Keratinocyte (primary cell): ENCODE data around the gene SLC3A2. TPM values are rescaled to one million over a fixed set of nuclear protein-coding genes. Genes with fewer than 3 reads are reported as not detected.

Source experiments
- DNase-seq: peaks from one replicate; pipeline ENCODE4 v3.0.0-alpha.2; 2011; ENCODE audit warnings: low read depth, missing footprints, low spot score
- FAIRE-seq: peaks from 2 replicates; lab custom pipeline; 2011; peaks lifted over from hg19 to GRCh38; lab: Jason Lieb, UNC
- H2AFZ ChIP-seq: 2 replicates; pipeline ENCODE4 v1.6.0; 2012; ENCODE audit warnings: low read length, control low read depth, inconsistent platforms; ENCODE audit not compliant: control insufficient read depth
- H3K27ac ChIP-seq: 2 replicates; pipeline ENCODE4 v1.5.1; 2011; ENCODE audit warnings: low read length; ENCODE audit not compliant: control insufficient read depth, insufficient read depth
- H3K27me3 ChIP-seq: 3 replicates; pipeline ENCODE4 v1.6.0; 2011; ENCODE audit warnings: low read length; ENCODE audit not compliant: control insufficient read depth, insufficient read depth; ENCODE audit errors: extremely low read depth
- H3K36me3 ChIP-seq, 2 experiments: 2 replicates in 1 of 2; 3 replicates in 1 of 2; pipeline ENCODE4 v1.5.1; 2011; ENCODE audit warnings: low read length in 2 of 2, mild to moderate bottlenecking in 1 of 2; ENCODE audit not compliant: control insufficient read depth in 2 of 2, insufficient read depth in 2 of 2; ENCODE audit errors: extremely low read depth in 1 of 2
- H3K4me1 ChIP-seq: 3 replicates; pipeline ENCODE4 v1.5.1; 2011; ENCODE audit warnings: low read length; ENCODE audit not compliant: control insufficient read depth, insufficient read depth; ENCODE audit errors: extremely low read depth
- H3K4me2 ChIP-seq: 3 replicates; pipeline ENCODE4 v1.6.0; 2011; ENCODE audit warnings: low read depth, low read length; ENCODE audit not compliant: control insufficient read depth, insufficient read depth; ENCODE audit errors: extremely low read depth
- H3K4me3 ChIP-seq, 3 experiments: fragments of 200-600 bp in 1 of 3; sonication (generic) in 1 of 3; 2 replicates in 2 of 3; 3 replicates in 1 of 3; pipeline ENCODE4 v1.5.1; 2011 to 2016; ENCODE audit warnings: low read length in 3 of 3, mild to moderate bottlenecking in 3 of 3, control low read depth in 2 of 3, inconsistent platforms in 1 of 3, low read depth in 1 of 3, mixed read lengths in 1 of 3, mixed run types in 1 of 3, moderate library complexity in 1 of 3; ENCODE audit not compliant: control insufficient read depth in 2 of 3, insufficient read depth in 2 of 3; ENCODE audit errors: extremely low read depth in 1 of 3
- H3K79me2 ChIP-seq: 2 replicates; pipeline ENCODE4 v1.6.0; 2012; ENCODE audit warnings: low read length; ENCODE audit not compliant: control insufficient read depth, insufficient read depth
- H3K9ac ChIP-seq: 3 replicates; pipeline ENCODE4 v1.6.0; 2011; ENCODE audit warnings: low read length; ENCODE audit not compliant: control insufficient read depth, insufficient read depth; ENCODE audit errors: extremely low read depth
- H3K9me1 ChIP-seq: 3 replicates; pipeline ENCODE4 v1.6.0; 2011; ENCODE audit warnings: low read length; ENCODE audit not compliant: control insufficient read depth, insufficient read depth; ENCODE audit errors: extremely low read depth
- H3K9me3 ChIP-seq: 2 replicates; pipeline ENCODE4 v1.5.1; 2012; ENCODE audit warnings: low read depth, low read length; ENCODE audit not compliant: control insufficient read depth
- H4K20me1 ChIP-seq: 3 replicates; pipeline ENCODE4 v1.6.0; 2011; ENCODE audit warnings: low read length; ENCODE audit not compliant: control insufficient read depth, insufficient read depth; ENCODE audit errors: extremely low read depth
- CTCF ChIP-seq, 3 experiments: IDR thresholded peaks in 1 of 3; conservative IDR thresholded peaks in 1 of 3; optimal IDR thresholded peaks in 1 of 3; 2 replicates in 2 of 3; 3 replicates in 1 of 3; pipeline versions ENCODE3 to v1.5.1; 2011; ENCODE audit warnings: low read length in 3 of 3, mild to moderate bottlenecking in 3 of 3, moderate library complexity in 2 of 3, control low read depth in 1 of 3, inconsistent platforms in 1 of 3; ENCODE audit not compliant: insufficient read depth in 2 of 3; ENCODE audit errors: extremely low read depth in 1 of 3
- EZH2 ChIP-seq: IDR thresholded peaks from one replicate; pipeline ENCODE4 v1.6.1; 2012; ENCODE audit warnings: inconsistent platforms, mild to moderate bottlenecking, low read length, moderate library complexity
- dilution Hi-C: fragments of 300-500 bp; cut with MboI; formaldehyde crosslinking; loops from one replicate; pipeline ENCODE4 v1.7.0; 2020; ENCODE audit warnings: low sequenced_read_pairs; ENCODE audit not compliant: extremely low pct_ligation_motif_present
- polyA plus RNA-seq, 5 experiments: library from polyadenylated mRNA; depleted of rRNA in 3 of 5; stranded (reverse) in 3 of 5; stranded (forward) in 1 of 5; unstranded in 1 of 5; fragments of >200 nt; gene quantifications; 1 replicate in 1 of 5; 2 replicates in 3 of 5; 3 replicates in 1 of 5; pipeline versions ENCODE4 v1.2.1 to v1.2.3, GENCODE V29; 2011 to 2012; ENCODE audit warnings: missing spikeins in 2 of 5, low read depth in 1 of 5, low replicate concordance in 1 of 5

SLC3A2 gene
- polyA plus RNA-seq, 1 donor (not counting 4 experiments of a cell fraction or from before 2014, with no cell fraction given), result 469 TPM

GRCh38 chr11:62909107-62909894 is 28.6 kb downstream of the SLC3A2 start:
- H3K9me3 ChIP-seq, result no peaks in the 10 kb centered on the region
- H3K9ac ChIP-seq, result peak overlapping the region; percentile 22
- H3K27ac ChIP-seq, result no peak overlapping the region
- H3K4me1 ChIP-seq, result peaks cover 5% of the 10 kb centered on the region
- DNase-seq (no peak), FAIRE-seq (no peak)
- H3K4me2 ChIP-seq, result peak overlapping the region; percentile 62
- no peaks in the 10 kb centered on the region for H3K79me2 ChIP-seq
- no peaks in the 10 kb centered on the region for H3K9me1 ChIP-seq
- TF ChIP-seq EZH2, result no peak
- peak; percentile 65 to 85 (median 67) for TF ChIP-seq CTCF (optimal IDR thresholded peaks at IDR 0.05 in 1 of 3, IDR thresholded peaks at IDR 0.05 in 1 of 3, conservative IDR thresholded peaks at IDR 0.05 in 1 of 3; ENCODE audit: extremely low read depth in 1 of 3, insufficient read depth in 2 of 3, low read length in 3 of 3)
- dilution Hi-C loops, result no loop called here
- no peaks in the 10 kb centered on the region for H3K36me3 ChIP-seq
- H3K4me3 ChIP-seq, result no peak overlapping the region
- H2AFZ ChIP-seq, result peak overlapping the region; percentile 88
- H4K20me1 ChIP-seq, result no peaks in the 10 kb centered on the region
- no peaks in the 10 kb centered on the region for H3K27me3 ChIP-seq

GRCh38 chr11:62910141-62910882 is 29.6 kb downstream of the SLC3A2 start:
- Histone ChIP-seq H3K27me3 (no peaks in the 10 kb centered on the region), H3K36me3 (no peaks in the 10 kb centered on the region), H3K9ac (no peak overlapping the region), H3K27ac (no peak overlapping the region), H4K20me1 (no peaks in the 10 kb centered on the region), H3K4me1 (peaks cover 5% of the 10 kb centered on the region), H3K4me3 (no peak overlapping the region), H3K79me2 (no peaks in the 10 kb centered on the region), H3K9me3 (no peaks in the 10 kb centered on the region), H3K9me1 (no peaks in the 10 kb centered on the region), H2AFZ (no peak overlapping the region), H3K4me2 (no peak overlapping the region)
- TF ChIP-seq EZH2 (no peak), CTCF (optimal IDR thresholded peaks at IDR 0.05 in 1 of 3, IDR thresholded peaks at IDR 0.05 in 1 of 3, conservative IDR thresholded peaks at IDR 0.05 in 1 of 3; ENCODE audit: extremely low read depth in 1 of 3, insufficient read depth in 2 of 3, low read length in 3 of 3) (no peak)
- dilution Hi-C loops, result no loop called here
- DNase-seq, result no peak
- no peak for FAIRE-seq
